Fibroblast of the conjunctiva (primary cell): ENCODE measurements around the gene ANKRD16.
"Not testable (repeated sequence)": the region's sequence is repeated elsewhere in the genome, so short reads cannot be mapped to it uniquely, and the experiment has no call there.

Experiments
- DNase-seq: peaks from one replicate; pipeline ENCODE4 v3.0.0-alpha.2; 2010; ENCODE audit warnings: low read depth

Gene ANKRD16

DNA sequence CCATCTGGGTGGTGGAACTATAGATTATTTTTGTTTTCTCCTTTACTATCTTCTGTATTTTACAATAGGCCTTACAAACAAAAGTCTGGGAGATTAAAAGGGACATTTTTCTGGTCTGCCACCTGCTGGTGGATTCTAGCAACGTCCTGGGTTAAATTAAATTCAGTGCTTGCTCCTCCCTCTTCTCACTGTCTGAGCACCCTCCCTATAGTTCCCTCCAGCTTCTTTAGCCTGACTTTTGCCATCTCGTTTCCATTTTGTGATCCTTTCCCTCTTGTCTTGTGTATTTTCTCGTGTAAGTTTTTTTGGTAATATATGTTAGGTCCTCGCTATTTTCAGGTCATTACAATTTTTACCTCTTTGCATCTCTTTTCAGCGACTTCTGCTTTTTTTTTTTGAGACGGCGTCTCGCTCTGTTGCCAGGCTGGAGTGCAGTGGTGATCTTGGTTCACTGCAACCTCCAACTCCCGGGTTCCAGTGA lies 16.1 kb downstream of the ANKRD16 start:
- peak; percentile 56 for DNase-seq

DNA sequence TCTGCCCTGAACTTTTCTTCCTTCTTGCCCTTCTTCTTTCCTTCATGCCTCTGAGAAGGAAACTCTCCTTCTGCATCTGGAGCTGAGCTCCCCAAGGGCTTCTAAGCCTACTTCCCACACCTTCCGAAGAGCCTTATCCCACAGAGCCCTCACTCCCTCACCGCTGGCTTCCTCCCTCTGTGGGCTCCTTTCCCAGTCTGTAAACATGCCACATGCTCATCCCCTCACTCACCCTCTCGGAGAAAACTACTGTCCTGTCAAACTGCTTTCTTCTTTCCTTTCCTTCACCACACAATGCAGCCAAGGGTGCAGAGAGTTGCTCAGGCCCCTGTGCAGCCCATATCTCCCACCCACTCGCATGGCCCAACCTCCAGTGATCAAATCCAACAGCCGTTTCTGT lies 18.1 kb downstream of the ANKRD16 start:
- DNase-seq, result no peak

DNA sequence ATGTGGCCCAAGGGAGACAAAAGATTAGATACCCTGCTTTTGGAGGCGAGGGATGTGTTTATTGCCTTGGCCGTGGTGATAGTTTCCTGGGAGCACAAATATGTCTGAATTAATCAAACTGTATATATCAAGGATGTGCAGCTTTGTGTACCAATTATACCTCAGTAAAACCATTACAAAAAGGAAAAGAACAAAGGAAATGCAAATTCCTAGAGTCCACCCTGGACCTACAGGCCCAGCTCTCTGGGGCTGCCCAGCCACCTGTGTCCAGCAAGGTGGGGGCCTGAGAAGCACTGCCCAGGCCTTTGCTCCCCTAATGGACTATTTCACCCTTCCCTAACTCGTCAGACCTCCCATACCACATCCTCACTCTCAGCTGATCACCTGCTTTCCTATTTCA lies 20.5 kb downstream of the ANKRD16 start:
- no peak for DNase-seq

DNA sequence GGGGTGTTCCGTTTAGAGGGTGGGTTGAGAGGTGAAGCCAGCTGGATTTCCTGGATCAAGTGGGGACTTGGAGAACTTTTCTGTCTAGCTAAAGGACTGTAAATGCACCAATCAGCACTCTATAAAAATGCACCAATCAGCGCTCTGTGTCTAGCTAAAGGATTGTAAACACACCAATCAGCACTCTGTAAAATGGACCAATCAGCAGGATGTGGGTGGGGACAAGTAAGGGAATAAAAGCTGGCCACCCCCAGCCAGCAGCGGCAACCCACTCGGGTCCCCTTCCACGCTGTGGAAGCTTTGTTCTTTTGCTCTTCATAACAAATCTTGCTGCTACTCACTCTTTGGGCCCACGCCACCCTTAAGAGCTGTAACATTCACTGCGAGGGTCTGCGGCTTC lies 21.3 kb downstream of the ANKRD16 start:
- DNase-seq, result not testable (repeated sequence)

GRCh38 chr10:5867091-5867615 lies 22.5 kb downstream of the ANKRD16 start:
- DNase-seq, result not testable (repeated sequence)

DNA sequence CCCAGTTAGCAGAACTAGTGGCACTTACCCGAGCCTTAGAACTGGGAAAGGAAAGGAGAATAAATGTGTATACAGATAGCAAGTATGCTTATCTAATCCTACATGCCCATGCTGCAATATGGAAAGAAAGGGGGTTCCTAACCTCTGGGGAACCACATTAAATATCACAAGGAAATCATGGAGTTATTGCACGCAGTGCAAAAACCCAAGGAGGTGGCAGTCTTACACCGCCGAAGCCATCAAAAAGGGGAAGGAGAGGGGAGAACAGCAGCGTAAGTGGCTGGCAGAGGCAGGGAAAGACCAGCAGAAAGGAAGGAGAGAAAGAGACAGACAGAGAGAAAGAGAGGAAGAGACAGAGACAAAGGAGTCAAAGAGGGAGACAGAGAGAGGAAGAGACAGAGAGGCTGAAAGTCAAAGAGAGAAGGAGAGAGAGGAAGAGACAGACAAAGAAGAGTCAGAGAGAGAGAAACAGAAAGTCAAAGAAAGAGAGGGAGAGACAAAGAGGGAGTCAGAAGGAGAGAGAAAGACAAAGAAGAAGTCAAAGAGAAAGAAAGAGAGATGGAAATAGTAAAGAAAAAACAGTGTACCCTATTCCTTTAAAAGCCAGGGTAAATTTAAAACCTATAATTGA lies 23.1 kb downstream of the ANKRD16 start:
- not testable (repeated sequence) for DNase-seq

DNA sequence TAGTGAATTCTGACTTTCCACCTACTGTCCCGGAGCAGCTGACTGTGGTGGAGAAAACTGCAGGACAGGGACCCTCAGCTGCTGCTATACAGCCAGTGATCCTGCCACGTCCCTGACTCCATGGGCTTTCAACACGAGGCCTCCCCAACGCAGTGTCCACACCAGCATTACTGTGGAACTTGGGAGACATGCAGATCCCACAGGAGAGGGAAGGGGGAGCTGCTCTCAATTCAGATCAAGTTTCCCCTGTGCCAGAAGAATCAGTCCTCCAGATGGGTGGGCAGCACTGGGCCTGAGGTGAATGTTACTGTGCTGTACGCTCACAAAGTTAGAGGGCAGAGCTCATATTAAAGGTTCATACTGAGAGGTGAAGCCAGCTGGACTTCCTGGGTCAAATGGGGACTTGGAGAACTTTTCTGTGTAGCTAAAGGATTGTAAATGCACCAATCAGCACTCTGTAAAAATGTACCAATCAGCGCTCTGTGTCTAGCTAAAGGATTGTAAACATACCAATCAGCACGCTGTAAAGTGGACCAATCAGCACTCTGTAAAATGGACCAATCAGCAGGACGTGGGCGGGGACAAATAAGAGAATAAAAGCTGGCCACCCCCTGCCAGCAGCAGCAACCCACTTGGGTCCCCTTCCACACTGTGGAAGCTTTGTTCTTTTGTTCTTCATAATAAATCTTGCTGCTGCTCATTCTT lies 26.6 kb downstream of the ANKRD16 start:
- not testable (repeated sequence) for DNase-seq

GRCh38 chr10:5862360-5862961 lies 27.2 kb downstream of the ANKRD16 start:
- DNase-seq, result no peak

GRCh38 chr10:5860066-5860465 lies 29.6 kb downstream of the ANKRD16 start:
- DNase-seq, result no peak

GRCh38 chr10:5858811-5859210 lies 30.9 kb downstream of the ANKRD16 start:
- no peak for DNase-seq

GRCh38 chr10:5856701-5857004 lies 33.0 kb downstream of the ANKRD16 start:
- DNase-seq, result no peak

DNA sequence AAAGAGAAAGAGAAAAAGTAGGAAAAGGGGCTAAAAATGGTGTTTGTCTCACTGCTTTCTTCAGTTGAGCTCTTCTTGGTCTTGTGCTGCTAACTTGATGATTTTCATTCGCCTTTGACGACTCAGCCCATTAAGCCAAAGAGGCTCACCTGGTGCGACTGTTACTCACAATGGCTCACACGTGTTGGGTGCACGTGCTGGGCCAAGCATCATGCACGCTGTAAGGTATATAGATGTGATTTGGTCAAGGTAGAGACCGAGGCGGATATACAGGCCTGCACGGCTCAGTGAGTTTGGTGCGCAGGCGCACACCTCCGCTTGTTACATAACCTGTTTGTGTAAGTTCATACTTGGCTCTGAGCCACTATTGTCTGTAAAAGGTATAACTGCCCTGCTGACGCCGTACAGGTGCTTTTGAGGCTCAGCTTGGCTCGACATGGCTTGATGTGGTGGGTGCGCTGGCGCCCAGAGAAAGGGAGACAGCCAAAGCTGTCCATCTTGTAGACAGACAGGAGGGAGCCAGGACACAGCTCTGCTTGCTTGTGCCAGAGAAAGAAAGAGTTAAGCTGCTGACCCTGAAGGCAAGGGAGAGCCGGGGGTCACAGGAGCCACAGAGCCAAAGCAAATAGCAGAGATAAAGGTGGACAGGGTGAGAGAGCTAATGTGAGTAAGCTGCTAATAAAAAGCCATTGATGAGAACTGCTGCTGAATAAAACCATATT lies 33.6 kb downstream of the ANKRD16 start:
- no peak for DNase-seq

GRCh38 chr10:5854131-5854475 lies 35.6 kb downstream of the ANKRD16 start:
- DNase-seq, result no peak

GRCh38 chr10:5846667-5847066 lies 43.0 kb downstream of the ANKRD16 start:
- DNase-seq, result not testable (repeated sequence)

DNA sequence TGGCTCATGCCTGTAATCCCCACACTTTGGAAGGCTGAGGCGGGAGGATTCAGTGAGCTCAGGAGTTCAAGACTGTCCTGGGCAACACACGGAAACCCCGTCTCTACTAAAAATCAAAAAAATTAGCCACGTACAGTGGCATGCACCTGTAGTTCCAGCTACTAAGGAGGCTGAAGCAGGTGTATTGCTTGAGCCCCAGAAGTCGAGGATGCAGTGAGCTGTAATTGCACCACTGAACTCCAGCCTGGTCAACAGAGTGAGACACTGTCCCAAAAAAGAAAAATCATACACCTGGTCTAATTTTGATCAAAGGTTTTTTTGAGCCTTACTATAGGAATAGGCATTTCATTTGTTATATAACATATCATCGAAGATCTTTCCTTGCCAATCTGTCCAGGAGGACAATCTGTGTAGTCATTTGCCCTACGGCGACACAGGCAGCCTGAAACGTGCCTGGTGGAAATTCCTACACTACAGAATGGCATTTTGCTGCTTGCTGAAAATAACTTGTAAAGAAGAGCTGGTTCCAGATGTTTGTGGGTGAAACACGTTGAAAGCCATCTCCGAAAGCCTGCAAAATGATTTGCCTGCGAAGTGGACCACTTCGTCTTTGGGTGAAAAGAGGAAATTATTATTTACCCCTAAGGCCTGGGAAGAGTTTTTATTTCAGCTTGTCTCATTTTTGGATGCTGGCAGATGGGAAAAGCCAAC lies 45.2 kb downstream of the ANKRD16 start:
- DNase-seq, result no peak

GRCh38 chr10:5843686-5844344 lies 45.9 kb downstream of the ANKRD16 start:
- DNase-seq, result no peak

GRCh38 chr10:5841965-5842364 lies 47.7 kb downstream of the ANKRD16 start:
- no peak for DNase-seq

GRCh38 chr10:5840314-5841307 lies 49.1 kb downstream of the ANKRD16 start:
- DNase-seq, result no peak

GRCh38 chr10:5836181-5836580 lies 53.5 kb downstream of the ANKRD16 start:
- DNase-seq, result not testable (repeated sequence)

GRCh38 chr10:5835446-5836095 lies 54.1 kb downstream of the ANKRD16 start:
- DNase-seq, result no peak
